Prostate gland (tissue), 2 donors: ENCODE data around the gene KIF21B. TPM values are rescaled to one million over a fixed set of nuclear protein-coding genes. Genes with fewer than 3 reads are reported as not detected.

Experiments used
- DNase-seq: peaks from one replicate; pipeline ENCODE4 v3.0.0-alpha.2; 2019; ENCODE audit warnings: low spot score
- H3K27ac ChIP-seq, 2 donors: fragments of 200-600 bp; sonication (generic); 2 replicates each; pipeline ENCODE4 v1.5.1; 2017 to 2019
- H3K27me3 ChIP-seq: fragments of 200-600 bp; sonication (generic); replicated peaks from 2 replicates; pipeline ENCODE4 v1.5.1; 2019; ENCODE audit not compliant: insufficient read depth
- H3K36me3 ChIP-seq, 2 donors: fragments of 200-600 bp; sonication (generic); 1 replicate in 1 of 2; 2 replicates in 1 of 2; pipeline versions ENCODE4 v1.5.1 to v1.8.1; 2017 to 2019
- H3K4me1 ChIP-seq: fragments of 200-600 bp; sonication (generic); replicated peaks from 2 replicates; pipeline ENCODE4 v1.5.1; 2019
- H3K4me3 ChIP-seq, 2 donors: fragments of 200-600 bp; sonication (generic); 2 replicates each; pipeline ENCODE4 v1.5.1; 2017 to 2019
- H3K9me3 ChIP-seq: fragments of 200-600 bp; sonication (generic); 2 replicates; pipeline ENCODE4 v1.5.1; 2017
- POLR2A ChIP-seq: fragments of 450-650 bp; IDR thresholded peaks from one replicate; pipeline ENCODE4 v1.6.1; 2016; ENCODE audit warnings: antibody characterized with exemption, mild to moderate bottlenecking
- POLR2AphosphoS5 ChIP-seq: sonication (generic); formaldehyde crosslinking; IDR thresholded peaks from one replicate; pipeline ENCODE4 v1.6.1; 2017; ENCODE audit warnings: antibody characterized with exemption
- WGBS: methylation state at CpG from one replicate; pipeline ENCODE4 v1.1.5; 2018; 5-methylcytosine and 5-hydroxymethylcytosine counted together
- intact Hi-C: fragments of 100-400 bp; cut with DNase I; formaldehyde crosslinking; loops from one replicate; pipeline ENCODE4 v1.14.2; 2022
- total RNA-seq, 2 donors: library from RNA; depleted of rRNA; stranded (reverse); fragments of >200 nt; gene quantifications; one replicate each; pipeline ENCODE4 v1.1.0, GENCODE V29; 2016
- TF ChIP-seq, protein P1 (sequence below), 4 experiments: fragments of 200-600 bp in 2 of 4; fragments of 450-650 bp in 2 of 4; sonication (generic) in 2 of 4; IDR thresholded peaks; 1 replicate in 3 of 4; 2 replicates in 1 of 4; pipeline ENCODE4 v1.5.1; 2016 to 2019; ENCODE audit warnings: antibody characterized with exemption in 4 of 4, mild to moderate bottlenecking in 2 of 4, moderate library complexity in 2 of 4

The KIF21B gene
- total RNA-seq, 2 donors from 2014 or later = 0.46 to 10.5 TPM

DNA sequence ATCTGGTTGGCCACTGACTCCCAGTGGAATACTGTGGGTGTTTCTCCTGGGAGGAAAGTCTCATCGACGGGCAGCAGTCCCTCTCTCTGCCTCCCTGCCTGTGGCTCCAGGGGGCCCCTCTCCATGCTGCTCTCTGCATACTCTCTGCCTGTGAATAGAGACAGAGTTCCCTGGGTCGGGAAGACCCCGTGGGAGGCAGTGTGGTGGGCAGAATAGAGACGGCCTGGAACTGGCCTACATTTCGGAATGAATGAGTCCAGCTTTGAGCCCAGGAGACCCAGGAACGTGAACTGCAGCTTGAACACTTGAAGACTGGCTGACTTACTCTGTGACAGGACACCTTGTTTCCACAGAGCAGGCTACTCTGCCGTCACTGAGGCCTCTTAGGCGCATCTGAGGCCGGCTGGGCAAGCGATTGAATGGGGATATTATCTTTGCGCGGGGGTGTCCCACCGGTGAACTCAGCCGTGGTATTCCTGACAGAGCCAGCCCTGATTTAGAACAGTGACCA, 64.0 kb downstream of the KIF21B start:
- Histone ChIP-seq H3K27ac (no peak overlapping the region), H3K27me3 (no peaks in the 10 kb centered on the region), H3K9me3 (no peaks in the 10 kb centered on the region), H3K36me3 (no peaks in the 10 kb centered on the region), H3K4me3 (no peak overlapping the region), H3K4me1 (no peaks in the 10 kb centered on the region)
- no peak for DNase-seq
- no peak for TF ChIP-seq POLR2AphosphoS5
- no peak for TF ChIP-seq POLR2A
- TF ChIP-seq, protein P1, sequence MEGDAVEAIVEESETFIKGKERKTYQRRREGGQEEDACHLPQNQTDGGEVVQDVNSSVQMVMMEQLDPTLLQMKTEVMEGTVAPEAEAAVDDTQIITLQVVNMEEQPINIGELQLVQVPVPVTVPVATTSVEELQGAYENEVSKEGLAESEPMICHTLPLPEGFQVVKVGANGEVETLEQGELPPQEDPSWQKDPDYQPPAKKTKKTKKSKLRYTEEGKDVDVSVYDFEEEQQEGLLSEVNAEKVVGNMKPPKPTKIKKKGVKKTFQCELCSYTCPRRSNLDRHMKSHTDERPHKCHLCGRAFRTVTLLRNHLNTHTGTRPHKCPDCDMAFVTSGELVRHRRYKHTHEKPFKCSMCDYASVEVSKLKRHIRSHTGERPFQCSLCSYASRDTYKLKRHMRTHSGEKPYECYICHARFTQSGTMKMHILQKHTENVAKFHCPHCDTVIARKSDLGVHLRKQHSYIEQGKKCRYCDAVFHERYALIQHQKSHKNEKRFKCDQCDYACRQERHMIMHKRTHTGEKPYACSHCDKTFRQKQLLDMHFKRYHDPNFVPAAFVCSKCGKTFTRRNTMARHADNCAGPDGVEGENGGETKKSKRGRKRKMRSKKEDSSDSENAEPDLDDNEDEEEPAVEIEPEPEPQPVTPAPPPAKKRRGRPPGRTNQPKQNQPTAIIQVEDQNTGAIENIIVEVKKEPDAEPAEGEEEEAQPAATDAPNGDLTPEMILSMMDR (IDR thresholded peaks at IDR 0.05) = no peak
- 79% methylated on average over 14 of the region's 15 CpGs for WGBS
- intact Hi-C loops = no loop called here

DNA sequence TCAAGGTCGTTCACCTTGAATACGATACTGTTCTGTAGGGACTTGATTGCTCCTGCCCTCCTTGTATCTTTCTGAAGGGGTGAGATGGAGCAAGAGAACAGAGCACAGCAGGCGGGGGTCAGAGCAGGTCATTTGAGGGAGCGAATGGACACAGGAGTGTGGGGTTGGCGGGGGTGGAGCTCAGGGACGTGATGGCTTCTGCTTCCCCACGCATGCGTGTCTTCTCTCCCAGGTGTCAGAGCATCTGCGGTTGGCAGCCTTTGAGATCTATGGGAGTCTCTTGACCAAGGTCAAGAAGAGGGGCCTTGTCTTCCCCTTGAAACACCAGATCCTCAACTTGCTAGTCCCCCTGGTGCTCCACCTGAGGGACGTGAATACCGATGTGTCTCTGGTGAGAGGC, 64.9 kb downstream of the KIF21B start:
- intact Hi-C loops = no loop called here
- Histone ChIP-seq H3K4me3 (no peak overlapping the region), H3K36me3 (no peaks in the 10 kb centered on the region), H3K4me1 (no peaks in the 10 kb centered on the region), H3K27me3 (no peaks in the 10 kb centered on the region), H3K9me3 (no peaks in the 10 kb centered on the region), H3K27ac (no peak overlapping the region)
- no peak for DNase-seq
- 93% methylated on average over 11 of the region's 11 CpGs for WGBS
- no peak for TF ChIP-seq POLR2AphosphoS5
- no peak for TF ChIP-seq POLR2A
- TF ChIP-seq, protein P1 (IDR thresholded peaks at IDR 0.05) = no peak

DNA sequence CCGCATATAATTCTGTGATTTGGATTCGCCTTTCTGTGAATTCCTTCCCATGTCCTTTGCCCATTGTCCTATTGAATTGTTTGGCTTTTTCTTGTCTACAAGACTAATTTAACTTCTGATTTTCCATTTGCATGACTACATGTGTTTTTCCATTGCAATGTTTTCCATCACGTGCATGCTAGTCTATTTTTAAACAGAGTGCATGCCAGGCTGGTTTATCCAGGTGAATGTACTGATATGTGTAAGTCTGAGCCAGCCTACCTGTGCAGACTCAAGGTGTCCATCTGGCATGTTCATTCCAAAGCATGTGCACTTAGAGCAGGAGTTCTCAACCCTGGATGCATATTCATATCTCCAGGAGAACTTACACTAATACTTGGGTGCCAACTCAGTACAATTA, 69.1 kb downstream of the KIF21B start:
- Histone ChIP-seq H3K36me3 (no peaks in the 10 kb centered on the region), H3K4me1 (no peaks in the 10 kb centered on the region), H3K27ac (no peak overlapping the region), H3K27me3 (no peaks in the 10 kb centered on the region), H3K9me3 (no peaks in the 10 kb centered on the region), H3K4me3 (no peak overlapping the region)
- WGBS = 89% methylated on average over 3 of the region's 3 CpGs
- intact Hi-C loops = no loop called here
- DNase-seq = no peak
- no peak for TF ChIP-seq POLR2AphosphoS5
- TF ChIP-seq, protein P1 (IDR thresholded peaks at IDR 0.05) = no peak
- TF ChIP-seq POLR2A = no peak

DNA sequence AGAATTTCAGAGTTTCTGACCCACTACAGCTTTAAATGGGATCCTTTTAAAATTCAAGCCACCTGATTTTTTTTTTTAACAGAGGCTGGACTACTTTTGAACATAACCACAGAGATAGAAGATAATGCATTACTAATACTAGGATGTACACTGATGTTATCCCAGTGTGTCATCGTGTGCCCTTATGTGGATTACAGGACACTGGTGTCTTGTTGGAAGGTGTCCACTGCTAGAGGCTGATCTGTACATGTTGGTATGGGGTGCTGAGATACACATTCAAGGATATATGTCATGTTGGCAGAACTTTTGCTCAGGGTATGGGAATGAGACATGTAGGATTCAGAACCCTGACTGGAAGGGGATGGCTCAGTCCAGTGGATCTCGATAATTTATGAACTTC, 72.5 kb downstream of the KIF21B start:
- Histone ChIP-seq H3K4me3 (no peak overlapping the region), H3K27ac (no peak overlapping the region), H3K36me3 (no peaks in the 10 kb centered on the region), H3K4me1 (no peaks in the 10 kb centered on the region), H3K27me3 (no peaks in the 10 kb centered on the region), H3K9me3 (no peaks in the 10 kb centered on the region)
- no peak for DNase-seq
- WGBS = 75% methylated on average over 2 of the region's 2 CpGs
- TF ChIP-seq POLR2A (no peak), POLR2AphosphoS5 (no peak)
- TF ChIP-seq, protein P1 (IDR thresholded peaks at IDR 0.05) = no peak
- intact Hi-C loops = no loop called here

GRCh38 chr1:200949626-200950025, 73.9 kb downstream of the KIF21B start:
- no peaks in the 10 kb centered on the region for H3K36me3 ChIP-seq
- 91% methylated on average over 8 of the region's 8 CpGs for WGBS
- H3K4me1 ChIP-seq = no peaks in the 10 kb centered on the region
- H3K4me3 ChIP-seq = no peak overlapping the region
- no peak overlapping the region for H3K27ac ChIP-seq
- no peak for TF ChIP-seq POLR2A
- no peak for TF ChIP-seq POLR2AphosphoS5
- TF ChIP-seq, protein P1 (IDR thresholded peaks at IDR 0.05) = no peak
- H3K27me3 ChIP-seq = no peaks in the 10 kb centered on the region
- DNase-seq = no peak
- intact Hi-C loops = no loop called here
- no peaks in the 10 kb centered on the region for H3K9me3 ChIP-seq
